Measurements from ENCODE around the gene DPP6.
A peak's percentile ranks its signal among the peaks of the same experiment; 100 is the strongest.
"Not testable (repeated sequence)": the region's sequence is repeated elsewhere in the genome, so short reads cannot be mapped to it uniquely, and the experiment has no call there.

Gene DPP6

GRCh38 chr7:154666768-154667167 lies 614.6 kb downstream of the DPP6 start:
- DNase-seq (ENCODE audit: low read depth) = no peak
- TF ChIP-seq CTCF (conservative IDR thresholded peaks at IDR 0.05; ENCODE audit: control insufficient read depth, insufficient read depth, low read depth, low read length) = no peak

GRCh38 chr7:154672659-154673415 lies 620.6 kb downstream of the DPP6 start:
- no peak overlapping the region for H3K4me3 ChIP-seq (ENCODE audit: control insufficient read depth, low read depth, low read length)
- DNase-seq (ENCODE audit: low read depth) = peak; percentile 14
- no peak for TF ChIP-seq CTCF (conservative IDR thresholded peaks at IDR 0.05; ENCODE audit: control insufficient read depth, insufficient read depth, low read depth, low read length)

More at GRCh38 chr7:154666768-154667167, 614.6 kb downstream of the DPP6 start:
- H3K4me3 ChIP-seq (ENCODE audit: control insufficient read depth, low read depth, low read length) = no peak overlapping the region

- H3K4me3 ChIP-seq (ENCODE audit: control insufficient read depth, low read depth, low read length) = no peak overlapping the region
- no peak for DNase-seq (ENCODE audit: low read depth)
- no peak for TF ChIP-seq CTCF (conservative IDR thresholded peaks at IDR 0.05; ENCODE audit: control insufficient read depth, insufficient read depth, low read depth, low read length)
Observed at GRCh38 chr7:154674191-154674590, 622.0 kb downstream of the DPP6 start.

- no peak for TF ChIP-seq CTCF (conservative IDR thresholded peaks at IDR 0.05; ENCODE audit: control insufficient read depth, insufficient read depth, low read depth, low read length)
- no peak for DNase-seq (ENCODE audit: low read depth)
- H3K4me3 ChIP-seq (ENCODE audit: control insufficient read depth, low read depth, low read length) = no peak overlapping the region
Observed at GRCh38 chr7:154675560-154675959, 623.4 kb downstream of the DPP6 start.

- H3K4me3 ChIP-seq (ENCODE audit: control insufficient read depth, low read depth, low read length); DNase-seq (ENCODE audit: low read depth): not testable (repeated sequence)
Observed at GRCh38 chr7:154676033-154676421, 623.8 kb downstream of the DPP6 start.

- DNase-seq (ENCODE audit: low read depth) = no peak
- H3K4me3 ChIP-seq (ENCODE audit: control insufficient read depth, low read depth, low read length) = no peak overlapping the region
- TF ChIP-seq CTCF (conservative IDR thresholded peaks at IDR 0.05; ENCODE audit: control insufficient read depth, insufficient read depth, low read depth, low read length) = no peak
Observed at GRCh38 chr7:154676422-154677073, 624.4 kb downstream of the DPP6 start.

GRCh38 chr7:154677454-154677853 lies 625.3 kb downstream of the DPP6 start:
- no peak for TF ChIP-seq CTCF (conservative IDR thresholded peaks at IDR 0.05; ENCODE audit: control insufficient read depth, insufficient read depth, low read depth, low read length)
- H3K4me3 ChIP-seq (ENCODE audit: control insufficient read depth, low read depth, low read length) = no peak overlapping the region
- no peak for DNase-seq (ENCODE audit: low read depth)

GRCh38 chr7:154678001-154678550 lies 625.9 kb downstream of the DPP6 start:
- DNase-seq (ENCODE audit: low read depth) = not testable (repeated sequence)

More at GRCh38 chr7:154678001-154678550, 625.9 kb downstream of the DPP6 start:
- not testable (repeated sequence) for H3K4me3 ChIP-seq (ENCODE audit: control insufficient read depth, low read depth, low read length)

Data from fibroblast of mammary gland (primary cell).